ENCODE data around the gene FOXP1. TPM values are rescaled to one million over a fixed set of nuclear protein-coding genes. Genes with fewer than 3 reads are reported as not detected.

Gene FOXP1
- total RNA-seq, 1 experiment from 2014 or later: 334 TPM

DNA sequence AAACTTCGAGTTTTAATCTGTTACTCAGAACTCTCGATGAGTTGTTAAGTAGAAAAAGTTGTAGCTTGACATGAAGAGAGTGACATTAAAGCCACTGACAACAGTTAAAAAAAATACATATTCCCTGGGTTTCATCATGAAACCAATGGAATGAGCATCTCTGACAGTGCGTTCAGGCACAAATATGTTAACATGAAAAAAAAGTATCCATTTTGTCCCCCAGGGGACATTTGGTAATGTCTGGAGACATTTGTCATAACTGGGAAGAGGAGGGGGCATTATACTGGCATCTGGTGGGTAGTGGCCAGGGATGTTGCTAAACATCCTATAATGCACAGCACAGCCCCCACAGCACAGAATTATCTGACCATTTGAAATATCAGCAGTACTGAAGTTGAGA, 14.8 kb upstream of the FOXP1 start:
- no peak for DNase-seq
- Histone ChIP-seq H3K9me2 (replicated peaks; ENCODE audit: insufficient read depth, low read length) (no peaks in the 10 kb centered on the region), H3K27ac (ENCODE audit: low read length) (no peak overlapping the region), H3K4me3 (ENCODE audit: low read length) (no peak overlapping the region), H2AFZ (ENCODE audit: low read length) (no peak overlapping the region), H3K27me3 (ENCODE audit: low read length) (no peaks in the 10 kb centered on the region; the same call in 1 of the 2 replicates), H3K79me2 (ENCODE audit: low read length) (no peaks in the 10 kb centered on the region), H3K9ac (ENCODE audit: low read length) (no peak overlapping the region), H3K4me2 (ENCODE audit: low read depth, low read length, poor library complexity, severe bottlenecking) (no peak overlapping the region), H4K20me1 (ENCODE audit: insufficient read depth, low read depth, low read length) (no peaks in the 10 kb centered on the region), H3K4me1 (ENCODE audit: low read length) (no peaks in the 10 kb centered on the region), H3K36me3 (ENCODE audit: insufficient read depth, low read length) (no peaks in the 10 kb centered on the region), H3K9me3 (ENCODE audit: low read length) (no peaks in the 10 kb centered on the region)

GRCh38 chr3:71597286-71597685, 13.8 kb upstream of the FOXP1 start:
- H3K27ac ChIP-seq (ENCODE audit: low read length): no peak overlapping the region
- no peak overlapping the region for H3K9ac ChIP-seq (ENCODE audit: low read length)
- H2AFZ ChIP-seq (ENCODE audit: low read length): no peak overlapping the region
- H3K27me3 ChIP-seq (ENCODE audit: low read length): no peaks in the 10 kb centered on the region; the same call in 1 of the 2 replicates
- H3K4me2 ChIP-seq (ENCODE audit: low read depth, low read length, poor library complexity, severe bottlenecking): no peak overlapping the region
- H3K36me3 ChIP-seq (ENCODE audit: insufficient read depth, low read length): no peaks in the 10 kb centered on the region
- no peaks in the 10 kb centered on the region for H3K9me2 ChIP-seq (replicated peaks; ENCODE audit: insufficient read depth, low read length)
- H3K4me1 ChIP-seq (ENCODE audit: low read length): no peaks in the 10 kb centered on the region
- no peak overlapping the region for H3K4me3 ChIP-seq (ENCODE audit: low read length)
- H4K20me1 ChIP-seq (ENCODE audit: insufficient read depth, low read depth, low read length): no peaks in the 10 kb centered on the region
- no peaks in the 10 kb centered on the region for H3K79me2 ChIP-seq (ENCODE audit: low read length)
- DNase-seq: no peak
- no peaks in the 10 kb centered on the region for H3K9me3 ChIP-seq (ENCODE audit: low read length)

- Histone ChIP-seq H3K79me2 (ENCODE audit: low read length) (no peaks in the 10 kb centered on the region), H3K9me2 (replicated peaks; ENCODE audit: insufficient read depth, low read length) (no peaks in the 10 kb centered on the region), H3K9me3 (ENCODE audit: low read length) (no peaks in the 10 kb centered on the region), H3K27ac (ENCODE audit: low read length) (no peak overlapping the region), H3K4me2 (ENCODE audit: low read depth, low read length, poor library complexity, severe bottlenecking) (no peak overlapping the region), H4K20me1 (ENCODE audit: insufficient read depth, low read depth, low read length) (no peaks in the 10 kb centered on the region), H3K27me3 (ENCODE audit: low read length) (no peaks in the 10 kb centered on the region), H3K4me1 (ENCODE audit: low read length) (peaks cover 12% of the 10 kb centered on the region), H3K36me3 (ENCODE audit: insufficient read depth, low read length) (no peaks in the 10 kb centered on the region), H3K4me3 (ENCODE audit: low read length) (no peak overlapping the region), H2AFZ (ENCODE audit: low read length) (no peak overlapping the region), H3K9ac (ENCODE audit: low read length) (no peak overlapping the region)
- no peak for DNase-seq
Measured at GRCh38 chr3:71593106-71593505, 9.6 kb upstream of the FOXP1 start.

DNA sequence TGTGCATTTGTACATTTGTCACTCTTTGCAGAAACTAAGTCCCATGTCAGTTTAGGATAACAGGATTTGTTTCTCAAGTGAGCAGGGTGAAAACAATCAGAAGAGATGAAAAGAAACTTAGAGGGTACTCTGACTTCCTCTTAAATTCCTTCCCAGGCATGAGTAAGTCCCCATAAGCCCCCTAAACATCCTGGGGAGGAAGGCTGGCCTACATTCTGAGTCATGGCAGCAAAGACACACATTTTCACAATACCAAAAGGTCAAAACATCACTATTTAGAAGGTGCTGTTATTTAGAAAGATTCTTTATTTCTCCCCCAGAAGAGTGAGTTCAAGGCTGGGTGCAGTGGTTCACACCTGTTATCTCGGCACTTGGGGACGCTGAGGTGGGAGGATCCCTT, 7.6 kb upstream of the FOXP1 start:
- Histone ChIP-seq H3K9me3 (ENCODE audit: low read length) (no peaks in the 10 kb centered on the region), H4K20me1 (ENCODE audit: insufficient read depth, low read depth, low read length) (no peaks in the 10 kb centered on the region), H3K36me3 (ENCODE audit: insufficient read depth, low read length) (no peaks in the 10 kb centered on the region), H3K9ac (ENCODE audit: low read length) (no peak overlapping the region), H3K27ac (ENCODE audit: low read length) (no peak overlapping the region), H3K4me1 (ENCODE audit: low read length) (peaks cover 32% of the 10 kb centered on the region), H3K79me2 (ENCODE audit: low read length) (no peaks in the 10 kb centered on the region), H3K4me3 (ENCODE audit: low read length) (no peak overlapping the region), H3K27me3 (ENCODE audit: low read length) (no peaks in the 10 kb centered on the region), H3K4me2 (ENCODE audit: low read depth, low read length, poor library complexity, severe bottlenecking) (no peak overlapping the region), H2AFZ (ENCODE audit: low read length) (no peak overlapping the region), H3K9me2 (replicated peaks; ENCODE audit: insufficient read depth, low read length) (no peaks in the 10 kb centered on the region)
- DNase-seq: no peak

DNA sequence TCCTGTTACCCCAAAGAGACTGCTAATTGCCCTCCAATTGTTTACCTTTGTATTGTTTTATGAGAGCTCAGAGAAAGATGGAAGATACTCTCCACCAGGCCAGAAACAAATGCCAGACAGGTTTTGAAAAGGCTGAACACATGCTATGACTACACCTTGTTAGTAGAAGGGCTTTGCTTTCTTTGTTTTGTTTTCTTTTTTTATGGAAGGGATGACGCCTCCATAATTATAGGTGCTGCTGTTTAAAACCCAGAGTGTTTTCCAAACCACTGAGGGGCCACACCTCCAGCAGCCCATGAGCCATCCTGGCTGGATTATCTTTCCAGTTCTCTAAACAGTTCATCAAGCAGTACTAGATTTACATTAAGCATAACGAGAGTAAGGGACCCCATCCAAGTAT, 5.6 kb upstream of the FOXP1 start:
- H3K4me2 ChIP-seq (ENCODE audit: low read depth, low read length, poor library complexity, severe bottlenecking): no peak overlapping the region
- peaks cover 2% of the 10 kb centered on the region; the same call in 1 of the 2 replicates for H3K79me2 ChIP-seq (ENCODE audit: low read length)
- no peak overlapping the region for H2AFZ ChIP-seq (ENCODE audit: low read length)
- H3K9me2 ChIP-seq (replicated peaks; ENCODE audit: insufficient read depth, low read length): no peaks in the 10 kb centered on the region
- no peak overlapping the region for H3K4me3 ChIP-seq (ENCODE audit: low read length)
- H3K27ac ChIP-seq (ENCODE audit: low read length): no peak overlapping the region
- no peak for DNase-seq
- H3K9me3 ChIP-seq (ENCODE audit: low read length): no peaks in the 10 kb centered on the region
- H3K27me3 ChIP-seq (ENCODE audit: low read length): no peaks in the 10 kb centered on the region
- H3K36me3 ChIP-seq (ENCODE audit: insufficient read depth, low read length): no peaks in the 10 kb centered on the region
- no peaks in the 10 kb centered on the region for H4K20me1 ChIP-seq (ENCODE audit: insufficient read depth, low read depth, low read length)
- no peak overlapping the region for H3K9ac ChIP-seq (ENCODE audit: low read length)
- peaks cover 52% of the 10 kb centered on the region for H3K4me1 ChIP-seq (ENCODE audit: low read length)

DNA sequence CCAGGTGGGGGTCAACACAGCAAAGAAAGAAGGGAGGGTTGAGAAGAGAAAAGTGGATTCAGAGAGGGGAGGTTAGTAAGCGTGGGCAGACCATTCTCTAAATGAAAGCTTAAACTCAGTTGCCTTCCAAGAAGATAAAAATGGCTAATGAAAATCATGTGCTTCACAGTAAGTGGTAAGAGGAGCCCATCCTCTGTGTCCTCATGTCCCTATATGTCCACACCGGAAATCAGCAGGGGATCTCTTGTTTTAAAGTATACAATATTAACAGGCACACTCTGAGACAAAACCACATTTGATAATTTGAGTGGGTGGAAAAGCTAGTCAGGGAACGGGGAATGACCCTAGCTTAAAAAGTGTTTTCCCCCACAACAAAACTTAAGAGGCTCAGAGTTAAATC, 4.4 kb upstream of the FOXP1 start:
- Histone ChIP-seq H2AFZ (ENCODE audit: low read length) (no peak overlapping the region), H3K27me3 (ENCODE audit: low read length) (no peaks in the 10 kb centered on the region), H4K20me1 (ENCODE audit: insufficient read depth, low read depth, low read length) (no peaks in the 10 kb centered on the region), H3K9ac (ENCODE audit: low read length) (peak overlapping the region; percentile 29; the same call in 1 of the 2 replicates), H3K4me3 (ENCODE audit: low read length) (no peak overlapping the region), H3K4me1 (ENCODE audit: low read length) (peaks cover 53% of the 10 kb centered on the region), H3K36me3 (ENCODE audit: insufficient read depth, low read length) (no peaks in the 10 kb centered on the region), H3K27ac (ENCODE audit: low read length) (peak overlapping the region; percentile 26; the same call in 1 of the 2 replicates), H3K4me2 (ENCODE audit: low read depth, low read length, poor library complexity, severe bottlenecking) (peak overlapping the region; percentile 21), H3K9me3 (ENCODE audit: low read length) (no peaks in the 10 kb centered on the region), H3K9me2 (replicated peaks; ENCODE audit: insufficient read depth, low read length) (no peaks in the 10 kb centered on the region), H3K79me2 (ENCODE audit: low read length) (peaks cover 2% of the 10 kb centered on the region; the same call in 1 of the 2 replicates)
- no peak for DNase-seq

GRCh38 chr3:71586810-71587242, 3.3 kb upstream of the FOXP1 start:
- Histone ChIP-seq H3K27me3 (ENCODE audit: low read length) (no peaks in the 10 kb centered on the region), H3K27ac (ENCODE audit: low read length) (no peak overlapping the region), H3K36me3 (ENCODE audit: insufficient read depth, low read length) (no peaks in the 10 kb centered on the region), H3K4me3 (ENCODE audit: low read length) (no peak overlapping the region), H4K20me1 (ENCODE audit: insufficient read depth, low read depth, low read length) (no peaks in the 10 kb centered on the region), H3K9ac (ENCODE audit: low read length) (no peak overlapping the region), H3K79me2 (ENCODE audit: low read length) (peaks cover 9% of the 10 kb centered on the region), H3K4me1 (ENCODE audit: low read length) (peaks cover 53% of the 10 kb centered on the region), H3K9me2 (replicated peaks; ENCODE audit: insufficient read depth, low read length) (no peaks in the 10 kb centered on the region), H3K9me3 (ENCODE audit: low read length) (no peaks in the 10 kb centered on the region), H3K4me2 (ENCODE audit: low read depth, low read length, poor library complexity, severe bottlenecking) (peak overlapping the region; percentile 93), H2AFZ (ENCODE audit: low read length) (no peak overlapping the region)
- DNase-seq: no peak

- Histone ChIP-seq H3K9me2 (replicated peaks; ENCODE audit: insufficient read depth, low read length) (no peaks in the 10 kb centered on the region), H3K9ac (ENCODE audit: low read length) (0 out of 2 replicates have a peak overlapping the region, but pooled peaks have one; percentile 98), H3K27me3 (ENCODE audit: low read length) (no peaks in the 10 kb centered on the region), H3K9me3 (ENCODE audit: low read length) (no peaks in the 10 kb centered on the region), H4K20me1 (ENCODE audit: insufficient read depth, low read depth, low read length) (no peaks in the 10 kb centered on the region), H2AFZ (ENCODE audit: low read length) (no peak overlapping the region), H3K79me2 (ENCODE audit: low read length) (peaks cover 16% of the 10 kb centered on the region), H3K36me3 (ENCODE audit: insufficient read depth, low read length) (no peaks in the 10 kb centered on the region), H3K27ac (ENCODE audit: low read length) (peak overlapping the region; percentile 77), H3K4me3 (ENCODE audit: low read length) (0 out of 2 replicates have a peak overlapping the region, but pooled peaks have one; percentile 62), H3K4me1 (ENCODE audit: low read length) (peaks cover 53% of the 10 kb centered on the region), H3K4me2 (ENCODE audit: low read depth, low read length, poor library complexity, severe bottlenecking) (peak overlapping the region; percentile 93)
- peak; percentile 77 for DNase-seq
Measured at GRCh38 chr3:71585887-71586809, 2.6 kb upstream of the FOXP1 start.
